ENCODE data around the gene GCLM. TPM values are rescaled to one million over a fixed set of nuclear protein-coding genes. Genes with fewer than 3 reads are reported as not detected.

GCLM gene
- total and polyA plus RNA-seq, 2 of the 4 experiments (the other 2 are of a cell fraction): 15.5 to 20.1 TPM

DNA sequence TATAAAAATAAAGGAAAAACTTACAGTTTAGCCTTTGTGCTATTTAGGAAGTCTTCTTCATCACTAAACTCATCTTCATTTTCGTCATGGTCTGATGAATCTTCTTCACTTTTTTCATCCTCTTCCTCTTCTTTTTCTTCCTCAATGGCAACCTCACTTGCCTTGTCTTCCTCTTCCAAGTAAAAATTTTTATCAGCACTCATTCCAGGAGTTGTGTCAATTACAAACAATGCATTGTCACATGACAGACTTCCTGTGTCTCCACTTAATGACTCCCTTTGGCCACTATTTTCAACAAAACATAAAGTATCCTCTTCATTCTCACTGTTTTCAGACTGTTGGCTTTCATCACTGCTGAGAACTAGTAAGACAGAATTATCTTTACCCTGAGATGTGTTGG, 33.0 kb downstream of the GCLM start:
- H3K4me1 ChIP-seq (ENCODE audit: control insufficient read depth, insufficient read depth, low read length): no peaks in the 10 kb centered on the region; the same call in 1 of the 2 replicates
- H3K27me3 ChIP-seq (ENCODE audit: control insufficient read depth, insufficient read depth, low read length): no peaks in the 10 kb centered on the region
- no peak overlapping the region for H3K14ac ChIP-seq (replicated peaks; ENCODE audit: low read depth, low read length)
- no peak overlapping the region for H3K4ac ChIP-seq (ENCODE audit: low read depth, low read length)
- no peak overlapping the region for H2BK120ac ChIP-seq (ENCODE audit: low read depth, low read length)
- no peak overlapping the region for H2BK5ac ChIP-seq (ENCODE audit: low read depth, low read length, poor library complexity, severe bottlenecking)
- no peak overlapping the region for H2AFZ ChIP-seq (replicated peaks; ENCODE audit: low read length, poor library complexity)
- H3K9me1 ChIP-seq (ENCODE audit: insufficient read depth, low read length): no peaks in the 10 kb centered on the region; the same call in 1 of the 2 replicates
- no TSS peak for BruUV-seq (replicated peaks)
- dilution Hi-C loops (cut with HindIII; ENCODE audit: low sequenced_read_pairs, unreplicated experiment): no loop called here
- no peak overlapping the region for H2AK9ac ChIP-seq (replicated peaks; ENCODE audit: low read depth, low read length, poor library complexity)
- ATAC-seq (ENCODE audit: low read depth): no peak
- H3K23ac ChIP-seq (ENCODE audit: low read depth, low read length): no peak overlapping the region
- H2AK5ac ChIP-seq (ENCODE audit: low read depth, low read length): no peak overlapping the region
- CTCF ChIA-PET: no interaction called here
- no peak overlapping the region for H3K27ac ChIP-seq (ENCODE audit: insufficient read depth, low read length)
- H3K79me1 ChIP-seq (ENCODE audit: low read depth in 1 of 2, low read length in 2 of 2): peaks cover 11 to 37% of the 10 kb centered on the region in 2 experiments; a peak in 3 of 4 replicates
- no peak overlapping the region for H3K9ac ChIP-seq (ENCODE audit: low read depth, low read length)
- no peak overlapping the region for H2BK20ac ChIP-seq (ENCODE audit: low read depth, low read length)
- TF ChIP-seq FOS (IDR thresholded peaks at IDR 0.05; ENCODE audit: low read depth, low read length) (no peak), CEBPB (IDR thresholded peaks at IDR 0.05; ENCODE audit: low read depth, low read length) (no peak), POLR2A (IDR thresholded peaks at IDR 0.05; ENCODE audit: low read depth, low read length) (no peak), CHD1 (IDR thresholded peaks at IDR 0.05; ENCODE audit: low read depth, low read length) (no peak)
- no peak overlapping the region for H2BK15ac ChIP-seq (ENCODE audit: low read depth, low read length)
- POLR2A ChIA-PET (ENCODE audit: unreplicated experiment): no interaction called here
- H4K5ac ChIP-seq (ENCODE audit: low read depth, low read length): no peak overlapping the region
- H3K9me3 ChIP-seq (ENCODE audit: control insufficient read depth, insufficient read depth, low read length): no peaks in the 10 kb centered on the region
- peaks cover 27% of the 10 kb centered on the region for H3K36me3 ChIP-seq (ENCODE audit: control insufficient read depth, insufficient read depth, low read length)
- DNase-seq: no peak
- in situ Hi-C loops (cut with MboI; ENCODE audit: low sequenced_read_pairs): loop anchor here (25.0 kb wide), 1 partner anchor 461 kb away; no protein-coding TSS in a partner anchor
- no peak overlapping the region for H3K4me2 ChIP-seq (ENCODE audit: low read depth, low read length)
- intact Hi-C loops (cut with micrococcal nuclease): loop anchor here (10.0 kb wide), 1 partner anchor 851 kb away; no protein-coding TSS in a partner anchor
- no peak overlapping the region for H3K4me3 ChIP-seq (ENCODE audit: insufficient read depth, low read depth, low read length)
- H3K18ac ChIP-seq (ENCODE audit: low read depth, low read length): no peak overlapping the region
- 100% methylated on average over 1 of the region's 1 CpG; no CpG with 5 or more reads in 1 of the 2 experiments for WGBS, 2 experiments (ENCODE audit: extremely low coverage in 2 of 2, insufficient read length in 1 of 2)
- H4K8ac ChIP-seq (ENCODE audit: low read depth in 2 of 2, low read length in 2 of 2): no peak overlapping the region
- no peaks in the 10 kb centered on the region for H4K20me1 ChIP-seq (ENCODE audit: insufficient read depth, low read length)
- H3K56ac ChIP-seq (ENCODE audit: extremely low read depth, insufficient read depth, low read length): no peak overlapping the region
- no peak overlapping the region for H4K91ac ChIP-seq (ENCODE audit: insufficient read depth, low read depth, low read length)
